HG02588 (cell line): ENCODE results near the gene IL12A.

Experiments used
- ATAC-seq: cut with Tn5 transposase; IDR thresholded peaks from one replicate; pipeline ENCODE4 v1.9.1; 2021; ENCODE audit warnings: mild to moderate bottlenecking, moderate library complexity; ENCODE audit not compliant: unreplicated experiment

IL12A gene

DNA sequence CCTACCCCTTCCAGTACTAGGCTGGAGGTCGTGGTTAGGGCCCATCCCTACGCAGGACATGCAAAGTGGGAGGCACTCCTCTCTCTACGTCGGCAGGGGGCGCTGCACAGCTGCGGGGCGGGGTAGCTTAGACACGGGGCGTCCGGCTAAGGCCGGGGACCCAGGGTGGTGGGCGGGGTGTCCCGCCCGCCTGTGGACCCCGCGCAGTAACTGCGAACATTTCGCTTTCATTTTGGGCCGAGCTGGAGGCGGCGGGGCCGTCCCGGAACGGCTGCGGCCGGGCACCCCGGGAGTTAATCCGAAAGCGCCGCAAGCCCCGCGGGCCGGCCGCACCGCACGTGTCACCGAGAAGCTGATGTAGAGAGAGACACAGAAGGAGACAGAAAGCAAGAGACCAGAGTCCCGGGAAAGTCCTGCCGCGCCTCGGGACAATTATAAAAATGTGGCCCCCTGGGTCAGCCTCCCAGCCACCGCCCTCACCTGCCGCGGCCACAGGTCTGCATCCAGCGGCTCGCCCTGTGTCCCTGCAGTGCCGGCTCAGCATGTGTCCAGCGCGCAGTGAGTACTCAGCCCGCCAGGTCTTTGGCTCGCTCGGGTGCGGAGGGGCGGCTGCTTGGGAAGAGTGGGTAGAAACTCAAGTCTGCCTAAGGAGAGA lies at the start of gene IL12A:
TSS of gene IL12A (plus strand) at position 219 of the 655 bp plus-strand sequence.
- ATAC-seq: peak; percentile 92

GRCh38 chr3:159941038-159942000 lies 47.3 kb upstream of the IL12A start:
- ATAC-seq: peak; percentile 55

GRCh38 chr3:159944781-159945180 lies 43.9 kb upstream of the IL12A start:
- no peak for ATAC-seq

- ATAC-seq: no peak
Observed at GRCh38 chr3:159945930-159946329, 42.7 kb upstream of the IL12A start.

GRCh38 chr3:159947220-159947619 lies 41.4 kb upstream of the IL12A start:
- ATAC-seq: no peak

DNA sequence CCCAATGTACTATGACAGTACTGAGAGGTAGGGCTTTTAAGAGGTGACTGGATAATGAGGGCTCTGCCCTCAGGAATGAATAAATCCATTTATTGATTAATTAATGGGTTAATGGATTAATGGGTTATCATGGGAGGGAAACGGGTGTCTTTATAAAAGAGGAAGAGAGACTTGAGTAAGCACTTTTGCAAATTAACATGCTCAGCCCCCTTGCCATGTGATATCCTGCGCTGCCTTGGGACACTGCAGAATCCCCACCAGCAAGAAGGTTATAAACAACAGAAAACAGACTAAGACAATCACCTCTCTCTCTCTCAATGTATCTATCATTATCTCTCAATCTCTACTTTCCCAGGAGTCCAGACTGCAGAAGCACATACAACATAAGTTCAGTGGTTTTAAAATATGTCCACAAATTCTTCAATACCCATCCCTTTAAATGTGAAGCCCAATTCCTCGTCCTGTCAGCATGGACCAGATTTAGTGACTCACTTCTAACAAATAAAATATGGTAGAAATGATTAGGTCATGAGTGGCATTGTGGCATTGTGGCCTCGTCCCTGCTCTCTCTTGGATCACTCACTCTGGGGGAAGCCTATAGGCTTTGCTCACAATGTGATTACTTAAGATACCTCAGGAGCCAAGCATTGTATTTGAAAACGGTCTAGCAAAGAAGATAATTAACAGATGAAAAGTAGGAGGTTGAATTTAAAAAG lies 40.0 kb upstream of the IL12A start:
- ATAC-seq: no peak

DNA sequence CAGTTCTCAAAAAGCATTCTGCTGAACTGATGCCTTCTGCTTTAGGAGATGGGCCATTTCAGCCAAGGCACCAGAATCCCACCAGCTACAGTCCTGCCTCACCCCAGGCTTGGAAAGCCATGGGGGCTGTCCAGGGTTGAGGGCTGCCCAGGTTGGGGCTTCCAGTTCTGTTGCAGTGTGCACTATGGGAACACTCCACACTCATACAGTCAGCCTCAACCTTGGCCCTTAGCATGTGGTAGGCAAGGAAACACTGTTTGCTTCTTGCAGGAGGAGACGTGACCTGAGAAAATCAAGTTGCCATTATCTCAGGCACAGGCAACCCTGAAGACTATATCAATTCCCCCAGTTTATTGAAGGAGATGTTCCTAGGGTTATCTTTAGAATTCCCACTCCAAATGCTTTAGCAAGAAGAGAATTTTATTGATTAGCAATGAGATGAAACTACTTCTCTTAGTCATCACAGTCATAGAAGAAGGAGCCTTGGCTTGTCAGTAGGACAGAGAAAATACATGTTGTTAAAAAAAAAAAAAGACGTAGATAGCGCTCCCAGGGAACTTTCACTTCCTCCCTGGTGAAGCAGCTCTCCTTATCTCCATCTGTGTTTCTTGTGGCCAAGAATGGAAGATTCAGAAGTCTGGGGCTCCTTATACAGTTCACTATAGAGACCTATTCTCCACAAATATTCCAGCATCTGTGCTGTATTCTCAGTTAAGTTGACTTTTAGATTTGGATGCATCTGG lies 38.3 kb upstream of the IL12A start:
- ATAC-seq: peak; percentile 88

GRCh38 chr3:159951540-159951939 lies 37.1 kb upstream of the IL12A start:
- ATAC-seq: no peak

DNA sequence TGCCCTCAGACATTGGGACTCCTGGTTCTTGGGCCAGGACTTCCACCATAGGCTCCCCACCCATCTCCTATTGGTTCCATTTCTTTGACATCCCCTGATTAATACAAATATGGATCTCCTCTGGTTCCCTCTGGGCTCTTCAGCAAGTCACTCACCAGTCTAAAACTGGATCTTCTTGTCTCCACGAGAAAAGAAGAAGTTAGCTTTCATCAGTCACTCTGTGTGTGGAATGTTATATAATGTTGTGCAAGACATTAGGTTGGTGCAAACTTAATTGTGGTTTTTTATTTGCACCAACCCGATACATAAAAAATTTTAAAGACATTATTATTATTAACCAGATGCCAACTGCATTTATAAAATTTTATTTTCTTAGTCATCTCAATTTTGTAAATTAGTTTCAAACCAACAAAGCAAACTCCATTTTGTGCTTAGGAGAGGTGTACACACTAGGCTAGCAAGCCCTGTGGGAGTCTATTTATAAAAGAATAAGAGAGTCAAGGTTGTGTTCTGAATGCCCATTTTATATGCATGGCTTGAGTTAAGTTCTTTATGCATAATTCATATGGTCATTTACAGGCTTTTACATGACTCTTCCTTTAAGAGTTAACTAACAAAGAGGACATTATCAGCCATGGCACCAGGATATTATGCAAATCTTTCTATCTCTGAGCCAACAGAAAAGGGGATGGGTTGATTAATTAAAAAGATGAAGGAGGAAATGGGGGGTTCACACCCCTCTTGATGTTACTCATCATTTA lies 35.1 kb upstream of the IL12A start:
- no peak for ATAC-seq

GRCh38 chr3:159960188-159961148 lies 28.2 kb upstream of the IL12A start:
- ATAC-seq: no peak

DNA sequence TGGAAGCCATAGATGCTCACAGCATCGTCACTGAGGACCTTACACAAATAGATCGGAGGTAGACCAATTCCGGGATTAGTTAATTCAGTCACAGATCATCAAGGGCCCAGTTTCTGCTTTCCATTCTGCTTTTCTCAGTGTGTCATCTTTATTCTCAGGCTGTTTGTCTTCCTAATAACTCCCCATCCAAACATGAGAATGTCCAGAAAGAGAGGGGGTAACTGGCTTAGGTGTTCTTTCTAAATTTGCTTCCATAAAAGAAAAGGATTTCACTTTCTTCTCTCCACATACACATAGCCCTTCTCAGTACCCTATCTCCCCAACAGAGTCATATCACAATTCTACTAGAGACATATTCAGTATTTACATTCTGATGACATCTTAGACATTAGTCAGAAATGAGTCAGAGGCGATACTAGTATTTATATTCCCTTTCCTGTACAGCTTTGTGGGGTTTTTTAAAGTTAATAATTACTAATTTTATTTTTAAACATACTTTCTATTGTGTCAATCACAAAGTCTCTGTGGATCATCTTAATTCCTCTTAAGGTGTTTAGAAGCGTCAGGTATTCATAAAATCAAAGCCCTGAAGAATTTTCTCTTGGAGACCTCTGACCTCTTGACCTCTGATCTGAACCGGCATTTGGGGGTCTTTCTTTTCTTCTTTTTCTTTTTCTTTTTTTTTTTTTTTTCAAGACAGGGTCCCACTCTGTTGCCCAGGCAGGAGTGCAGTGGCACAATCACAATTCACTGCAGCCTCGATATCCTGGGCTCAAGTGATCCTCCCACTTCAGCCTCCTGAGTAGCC lies 24.3 kb upstream of the IL12A start:
- peak; percentile 100 for ATAC-seq

DNA sequence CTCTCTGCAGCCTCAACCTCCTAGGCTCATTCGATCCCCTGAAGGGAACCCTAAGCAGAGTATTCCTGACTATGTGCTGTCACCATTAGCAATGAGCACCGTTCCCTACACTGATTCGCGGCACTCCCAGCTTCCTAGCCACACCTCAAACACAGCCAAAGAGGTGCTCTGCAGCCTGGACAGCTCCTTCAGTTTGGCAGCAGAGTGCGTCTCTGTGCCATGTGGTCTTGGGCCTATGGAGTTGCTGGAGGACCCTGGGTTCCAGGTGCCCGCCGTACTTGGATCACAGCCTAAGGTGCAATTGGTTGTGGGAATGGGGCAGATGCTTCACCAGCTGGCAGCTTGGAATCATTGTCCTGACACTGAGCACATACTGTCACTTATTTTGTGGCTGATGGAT lies 17.3 kb upstream of the IL12A start:
- no peak for ATAC-seq

GRCh38 chr3:159977295-159977694 lies 11.3 kb upstream of the IL12A start:
- ATAC-seq: no peak

DNA sequence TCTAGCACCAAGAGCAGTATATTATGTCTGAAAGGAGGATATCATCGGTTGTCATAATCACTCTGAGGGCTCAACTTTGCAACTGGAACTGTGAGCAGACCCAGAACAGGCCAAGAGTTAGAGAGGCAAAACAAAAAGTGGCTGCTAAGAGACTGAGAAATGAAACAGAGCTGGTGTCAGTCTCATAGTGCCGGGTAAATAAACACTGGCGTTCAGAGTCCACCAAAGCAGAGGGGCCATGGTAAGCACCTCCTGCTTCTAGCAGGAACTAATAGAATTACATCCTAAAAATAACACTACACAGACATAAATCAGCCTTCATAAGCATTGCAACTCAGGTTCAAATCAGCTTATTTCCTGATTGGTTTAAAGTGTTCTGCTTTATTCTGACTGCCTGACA lies 10.3 kb upstream of the IL12A start:
- peak; percentile 98 for ATAC-seq

DNA sequence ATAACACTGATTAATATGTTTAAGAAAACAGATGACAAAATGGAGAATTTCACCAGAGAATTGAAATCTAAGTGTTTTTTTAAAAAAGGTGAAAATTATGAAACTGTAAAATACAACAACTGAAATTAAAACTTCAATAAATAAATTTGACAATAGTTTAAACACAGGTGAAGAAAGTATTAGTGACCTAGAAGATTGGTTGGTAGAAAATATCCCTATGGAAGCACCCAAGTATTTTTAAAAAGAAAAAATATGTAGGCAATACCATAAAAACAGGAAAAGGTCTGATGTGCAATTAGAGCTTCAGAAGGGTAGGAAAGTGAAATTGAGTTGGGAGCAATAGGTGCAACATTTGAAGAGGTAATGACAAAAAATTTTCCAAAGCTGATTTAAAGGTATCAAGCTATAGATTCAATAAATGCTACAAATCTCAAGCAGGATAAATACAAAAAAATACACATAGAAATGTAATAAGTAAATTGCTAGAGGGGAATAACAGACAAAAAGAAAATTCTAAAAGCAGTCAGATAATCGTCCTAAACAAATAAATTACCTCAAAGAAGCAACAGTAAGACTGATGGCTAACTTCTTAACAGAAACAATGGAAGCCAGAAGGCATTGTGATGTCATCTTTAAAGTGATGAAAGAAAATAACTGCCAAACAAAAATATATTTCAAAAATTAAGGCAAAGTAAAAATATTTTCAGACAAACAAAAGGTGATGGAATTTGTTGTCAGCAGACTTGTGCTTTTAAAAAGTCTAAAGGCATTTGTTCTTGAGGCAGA lies 9.5 kb upstream of the IL12A start:
- no peak for ATAC-seq

DNA sequence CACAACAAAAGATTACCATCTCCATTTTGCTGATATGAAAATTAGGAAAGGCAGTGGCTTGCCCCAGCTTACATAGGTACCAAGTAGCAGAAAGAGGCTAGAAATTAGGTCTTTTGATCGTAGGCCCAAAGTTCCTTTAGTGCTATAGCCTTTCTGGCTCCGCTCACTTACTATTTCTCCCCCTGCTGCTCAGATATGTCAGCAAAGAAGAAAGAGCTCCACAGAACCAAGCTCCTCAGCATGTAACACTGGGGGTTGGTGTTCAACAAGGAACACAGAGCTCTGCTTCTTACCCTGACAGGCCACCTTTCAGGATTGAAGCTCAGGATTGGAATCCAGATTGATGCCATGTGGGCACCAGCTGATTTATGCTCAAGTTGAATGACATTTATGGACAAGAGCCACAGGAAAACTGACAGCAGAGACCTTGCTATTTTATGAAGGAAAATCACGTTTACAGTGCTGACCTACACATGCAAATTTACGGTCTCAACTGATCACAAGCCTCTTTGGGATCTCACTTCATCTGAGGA lies 6.1 kb upstream of the IL12A start:
- no peak for ATAC-seq

GRCh38 chr3:159987291-159987711 lies 1.3 kb upstream of the IL12A start:
- no peak for ATAC-seq
